Measurements from ENCODE around the gene PPP2R2C.

The PPP2R2C gene

GRCh38 chr4:6279582-6280289, 192.7 kb downstream of the PPP2R2C start:
- no peak for DNase-seq

GRCh38 chr4:6278801-6279197, 193.6 kb downstream of the PPP2R2C start:
- no peak for DNase-seq

GRCh38 chr4:6277935-6278800, 194.2 kb downstream of the PPP2R2C start:
- no peak for DNase-seq

- no peak for DNase-seq
Observed at GRCh38 chr4:6277139-6277802, 195.1 kb downstream of the PPP2R2C start.

- DNase-seq = no peak
Observed at GRCh38 chr4:6275898-6276806, 196.3 kb downstream of the PPP2R2C start.

- no peak for DNase-seq
Observed at GRCh38 chr4:6275351-6275750, 197.1 kb downstream of the PPP2R2C start.

GRCh38 chr4:6273661-6273990, 198.8 kb downstream of the PPP2R2C start:
- no peak for DNase-seq

- DNase-seq = no peak
Observed at GRCh38 chr4:6272863-6273660, 199.4 kb downstream of the PPP2R2C start.

- no peak for DNase-seq
Observed at GRCh38 chr4:6271701-6272465, 200.5 kb downstream of the PPP2R2C start.

GRCh38 chr4:6271206-6271605, 201.2 kb downstream of the PPP2R2C start:
- DNase-seq = no peak

GRCh38 chr4:6270636-6271121, 201.7 kb downstream of the PPP2R2C start:
- DNase-seq = no peak

All from NCI-H446 treated with DMSO at 0.1 percent for 48 hours (cell line).